Fibroblast of the aortic adventitia (primary cell): ENCODE results near the gene APCDD1. TPM values are rescaled to one million over a fixed set of nuclear protein-coding genes. Genes with fewer than 3 reads are reported as not detected.

Experiments
- DNase-seq: peaks from one replicate; pipeline ENCODE4 v3.0.0-alpha.2; 2010; ENCODE audit warnings: low read depth
- H3K4me3 ChIP-seq: 2 replicates; pipeline ENCODE4 v1.5.1; 2011; ENCODE audit warnings: low read depth, mild to moderate bottlenecking, control low read depth, low read length, moderate library complexity
- total RNA-seq: library from RNA; depleted of rRNA; stranded (reverse); fragments of >200 nt; gene quantifications from 2 replicates; pipeline ENCODE4 v1.2.3, GENCODE V29; 2012; ENCODE audit warnings: low replicate concordance
- TF ChIP-seq, protein P1 (sequence below): IDR thresholded peaks from 2 replicates; pipeline ENCODE4 v1.5.1; 2011; ENCODE audit warnings: mild to moderate bottlenecking, low read length, control low read depth, inconsistent platforms; ENCODE audit not compliant: insufficient read depth

APCDD1 gene
- 0.09 TPM in 1 of 2 replicates, not detected in the other for total RNA-seq

DNA sequence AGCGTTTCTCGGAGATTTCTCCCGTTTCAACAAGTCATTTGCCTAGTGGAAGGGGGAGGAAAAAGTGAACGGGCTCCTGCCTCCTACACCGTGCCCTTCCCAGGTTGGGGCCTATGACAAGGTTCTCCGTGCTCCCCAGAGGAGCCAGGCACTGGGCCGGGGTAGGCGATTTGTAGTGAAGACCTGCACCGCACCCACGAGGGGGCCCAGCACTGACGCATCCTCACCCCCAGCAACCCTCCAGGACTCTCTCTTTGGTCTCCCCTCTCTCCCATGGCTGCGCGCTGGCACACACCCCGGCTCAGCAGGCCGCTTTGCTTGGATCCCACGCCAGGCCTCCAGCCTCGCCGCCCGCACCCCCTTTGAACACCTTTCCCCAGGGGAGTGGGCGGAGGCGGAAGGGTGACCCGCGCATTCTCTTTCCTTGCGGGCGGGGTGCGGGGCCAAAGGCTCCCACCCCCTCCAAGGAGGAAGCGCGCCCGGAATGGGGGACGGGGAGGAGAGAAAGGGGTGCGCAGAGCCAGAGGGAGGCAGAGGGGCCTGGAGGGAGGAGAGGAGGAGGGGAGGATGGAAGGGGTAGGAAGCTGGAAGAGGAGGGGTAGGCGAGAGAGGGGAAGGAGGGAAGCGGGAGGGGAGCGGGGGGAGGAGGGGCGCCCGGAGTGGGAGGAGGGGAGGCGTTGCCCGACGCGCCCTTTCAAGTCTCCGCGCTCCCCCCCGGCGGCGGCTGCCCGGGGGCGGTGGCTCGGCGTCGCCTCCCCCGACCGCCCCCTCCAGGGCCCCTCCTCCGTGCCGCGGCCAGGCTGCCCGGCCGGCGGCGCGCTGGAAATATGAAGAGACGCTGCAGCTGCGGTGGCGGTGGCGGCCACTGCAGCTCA is at the start of gene APCDD1:
TSS of gene APCDD1 (plus strand) at position 830 of the 875 bp plus-strand sequence. CDS start 347 bp downstream, outside the sequence.
- DNase-seq: no peak
- TF ChIP-seq, protein P1, sequence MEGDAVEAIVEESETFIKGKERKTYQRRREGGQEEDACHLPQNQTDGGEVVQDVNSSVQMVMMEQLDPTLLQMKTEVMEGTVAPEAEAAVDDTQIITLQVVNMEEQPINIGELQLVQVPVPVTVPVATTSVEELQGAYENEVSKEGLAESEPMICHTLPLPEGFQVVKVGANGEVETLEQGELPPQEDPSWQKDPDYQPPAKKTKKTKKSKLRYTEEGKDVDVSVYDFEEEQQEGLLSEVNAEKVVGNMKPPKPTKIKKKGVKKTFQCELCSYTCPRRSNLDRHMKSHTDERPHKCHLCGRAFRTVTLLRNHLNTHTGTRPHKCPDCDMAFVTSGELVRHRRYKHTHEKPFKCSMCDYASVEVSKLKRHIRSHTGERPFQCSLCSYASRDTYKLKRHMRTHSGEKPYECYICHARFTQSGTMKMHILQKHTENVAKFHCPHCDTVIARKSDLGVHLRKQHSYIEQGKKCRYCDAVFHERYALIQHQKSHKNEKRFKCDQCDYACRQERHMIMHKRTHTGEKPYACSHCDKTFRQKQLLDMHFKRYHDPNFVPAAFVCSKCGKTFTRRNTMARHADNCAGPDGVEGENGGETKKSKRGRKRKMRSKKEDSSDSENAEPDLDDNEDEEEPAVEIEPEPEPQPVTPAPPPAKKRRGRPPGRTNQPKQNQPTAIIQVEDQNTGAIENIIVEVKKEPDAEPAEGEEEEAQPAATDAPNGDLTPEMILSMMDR: no peak
- peak within 1 kb of the TSS; percentile 17 for H3K4me3 ChIP-seq

DNA sequence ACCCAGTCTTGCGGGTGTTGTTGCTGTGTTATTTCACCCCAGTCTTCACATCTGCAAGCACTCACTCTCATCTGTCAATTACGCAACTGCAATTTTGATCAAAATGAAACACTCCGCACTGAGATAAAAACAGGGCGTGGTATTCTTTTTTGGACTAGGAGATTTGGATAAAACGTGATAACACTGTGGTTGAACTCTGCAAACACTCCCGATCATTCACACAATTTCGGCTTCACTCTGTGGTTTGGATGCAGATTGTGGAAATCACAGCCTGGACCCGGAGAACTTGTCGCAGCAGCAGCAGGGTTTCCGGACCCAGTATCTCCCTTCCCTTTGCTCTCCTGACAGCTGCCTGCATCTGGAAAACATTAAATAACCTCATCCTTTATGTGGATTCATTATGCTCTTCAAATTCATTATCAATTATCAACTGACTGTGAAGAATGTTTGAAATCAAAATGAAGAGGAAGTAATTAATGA is 49.4 kb upstream of the APCDD1 start:
- TF ChIP-seq, protein P1: no peak
- DNase-seq: peak; percentile 63
- H3K4me3 ChIP-seq: no peak overlapping the region

- DNase-seq: no peak
- H3K4me3 ChIP-seq: no peak overlapping the region
- TF ChIP-seq, protein P1: no peak
Measured at GRCh38 chr18:10405816-10406663, 48.4 kb upstream of the APCDD1 start.

DNA sequence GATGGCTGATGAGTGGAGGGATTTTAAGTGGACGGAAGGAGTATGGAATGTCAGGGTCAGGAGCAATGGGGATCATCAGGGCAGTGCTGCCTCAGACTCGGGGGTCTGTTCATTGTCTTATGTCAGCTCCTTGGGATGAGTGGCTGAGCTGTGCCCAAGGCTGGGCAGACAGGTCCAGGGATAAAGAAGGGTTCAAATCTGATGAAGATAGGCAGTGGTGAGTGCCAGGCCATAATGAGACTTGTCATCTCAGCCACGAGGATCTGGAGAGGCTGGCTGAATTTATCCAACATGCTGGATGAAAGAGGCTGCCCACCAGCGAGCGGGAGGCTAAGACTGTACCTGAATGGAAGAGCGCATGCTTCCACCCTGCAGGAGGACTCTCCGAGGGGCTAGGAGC is 46.3 kb upstream of the APCDD1 start:
- no peak for DNase-seq
- H3K4me3 ChIP-seq: no peak overlapping the region
- TF ChIP-seq, protein P1: no peak

- no peak for DNase-seq
- no peak overlapping the region for H3K4me3 ChIP-seq
- TF ChIP-seq, protein P1: no peak
Measured at GRCh38 chr18:10409041-10409440, 45.4 kb upstream of the APCDD1 start.

- no peak overlapping the region for H3K4me3 ChIP-seq
- TF ChIP-seq, protein P1: no peak
- no peak for DNase-seq
Measured at GRCh38 chr18:10410472-10411308, 43.7 kb upstream of the APCDD1 start.
